Islet of Langerhans (tissue), 1 donor: ENCODE measurements around the gene ASTN1.

Source experiments
- FAIRE-seq: peaks from one replicate; lab custom pipeline; 2011; peaks lifted over from hg19 to GRCh38; lab: Jason Lieb, UNC

Gene ASTN1

DNA sequence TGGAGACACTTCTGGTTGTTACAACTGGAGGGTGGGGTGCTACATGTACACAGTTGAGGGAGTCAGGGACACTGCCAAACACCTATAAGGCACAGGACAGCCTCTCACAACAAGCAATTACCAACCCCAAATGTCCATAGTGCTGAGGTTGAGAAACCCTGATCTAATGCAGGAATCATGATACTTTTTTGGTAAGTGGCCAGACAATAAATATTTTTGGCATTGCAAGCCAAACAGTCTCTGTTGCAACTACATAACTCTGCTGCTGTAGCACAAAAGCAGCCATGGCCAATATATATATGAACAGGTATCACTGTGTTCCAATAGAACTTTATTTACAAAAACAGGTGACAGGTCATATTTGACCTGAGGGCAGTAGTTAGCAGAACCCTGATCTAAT lies 177.5 kb downstream of the ASTN1 start:
- FAIRE-seq: no peak

DNA sequence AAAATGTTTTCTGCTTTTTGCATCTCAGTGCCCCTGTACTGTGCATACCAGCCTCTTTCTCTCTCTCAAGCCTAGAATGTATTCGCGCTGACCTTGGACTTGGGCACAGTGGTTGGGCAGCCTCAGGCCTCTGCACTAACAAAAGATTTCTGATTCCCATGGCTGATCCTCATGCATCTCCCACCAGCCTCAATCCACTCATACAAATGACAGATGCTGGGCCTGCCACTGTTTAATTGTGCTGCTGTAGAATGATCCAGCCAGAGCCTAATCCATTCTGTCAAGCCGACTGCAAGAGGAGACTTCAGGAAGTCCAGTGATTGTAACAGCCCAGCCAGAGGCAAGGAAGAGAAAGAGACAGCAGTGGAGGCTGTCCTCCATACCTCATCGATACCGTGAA lies 180.8 kb downstream of the ASTN1 start:
- FAIRE-seq: no peak

DNA sequence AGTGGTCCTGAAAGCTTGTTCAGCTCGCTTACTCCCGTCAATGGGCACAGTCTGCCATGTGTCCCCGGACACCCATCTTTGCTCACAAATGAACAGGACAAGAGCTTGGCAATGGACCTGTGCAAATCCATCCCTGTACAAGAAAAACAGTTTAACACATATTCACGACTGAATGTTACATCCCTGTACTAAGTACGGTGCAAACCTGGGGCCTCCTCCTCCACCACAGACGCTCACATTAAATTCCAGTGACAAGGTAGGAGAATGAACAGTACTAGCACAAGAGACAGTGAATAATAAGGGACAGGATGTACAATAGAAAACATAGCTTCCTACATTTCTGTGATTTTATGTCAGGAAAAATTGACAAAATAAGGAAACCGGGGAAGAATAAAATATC lies 187.7 kb downstream of the ASTN1 start:
- FAIRE-seq: no peak

DNA sequence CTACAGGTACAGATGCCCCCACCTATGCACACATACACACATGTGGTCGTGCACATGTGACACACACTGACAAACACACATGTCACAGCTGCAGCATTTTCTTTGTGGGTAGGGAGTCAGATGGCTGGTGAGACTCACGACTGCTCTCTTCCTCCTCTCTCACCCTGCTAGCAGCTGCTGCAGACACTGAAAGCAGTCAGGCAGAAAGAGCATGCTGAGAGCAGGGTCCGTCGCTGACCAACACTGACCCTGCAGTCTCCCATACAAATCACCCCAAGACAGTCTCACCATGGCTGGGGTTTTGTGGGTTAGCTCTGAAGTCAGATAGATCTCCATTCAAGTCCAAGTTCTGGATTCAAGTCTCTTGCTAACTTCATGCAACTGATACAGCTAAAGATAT lies 188.3 kb downstream of the ASTN1 start:
- no peak for FAIRE-seq

DNA sequence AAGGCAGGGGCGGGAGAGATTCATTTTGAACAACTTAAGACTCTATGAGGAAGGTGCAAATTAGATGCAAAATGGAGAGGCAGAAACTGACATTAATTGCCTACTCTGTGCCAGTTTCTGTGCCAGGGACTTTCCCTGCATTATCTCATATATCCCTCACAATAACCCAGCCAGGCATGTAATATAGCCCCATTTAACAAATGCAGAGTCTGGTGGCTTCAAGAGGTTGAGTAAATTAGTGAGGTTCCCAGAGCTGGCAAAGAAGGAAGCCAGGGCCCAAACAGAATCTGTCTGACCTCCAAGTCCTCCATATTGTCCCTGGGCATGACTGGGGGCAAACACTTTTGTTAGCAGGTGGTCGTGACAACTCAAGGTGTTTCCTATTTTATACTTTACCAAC lies 199.8 kb downstream of the ASTN1 start:
- no peak for FAIRE-seq

DNA sequence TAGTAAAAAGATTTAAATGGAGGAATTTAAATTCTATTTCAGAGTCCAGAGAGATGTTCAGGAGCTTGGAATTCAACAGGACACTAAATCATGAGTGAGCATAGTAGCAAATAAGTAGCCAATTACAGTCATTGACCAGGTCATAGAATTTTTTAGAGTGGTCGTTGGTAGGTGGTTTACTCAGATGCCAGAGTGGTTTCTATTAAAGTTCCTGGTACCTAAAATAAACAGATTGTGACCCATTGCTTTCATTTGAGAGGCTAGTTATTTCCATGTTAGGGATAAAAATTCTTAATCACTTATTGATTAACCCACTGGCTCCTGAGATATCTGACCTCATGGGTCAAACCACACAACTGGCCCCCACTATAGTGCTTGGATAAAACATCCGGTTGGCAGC lies 201.3 kb downstream of the ASTN1 start:
- no peak for FAIRE-seq

DNA sequence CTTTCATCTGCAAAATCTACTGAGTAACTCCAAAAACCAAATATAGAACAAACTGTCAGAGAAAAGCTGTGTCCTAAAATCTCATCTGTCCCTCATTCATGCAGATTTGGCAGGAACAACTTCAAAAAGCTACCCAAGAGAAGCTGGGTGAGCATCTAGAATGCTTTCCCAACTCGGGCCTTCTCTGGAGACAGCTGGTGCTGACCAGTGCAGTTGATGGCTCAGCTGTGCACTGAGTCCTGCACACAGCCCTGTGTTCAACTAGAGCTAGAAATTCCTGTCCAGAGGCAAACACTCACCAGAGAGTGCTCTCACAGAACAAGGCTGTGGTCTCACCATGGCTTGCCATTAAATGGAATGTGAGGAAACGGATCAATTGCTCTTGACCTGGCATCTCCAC lies 202.8 kb downstream of the ASTN1 start:
- FAIRE-seq: no peak

DNA sequence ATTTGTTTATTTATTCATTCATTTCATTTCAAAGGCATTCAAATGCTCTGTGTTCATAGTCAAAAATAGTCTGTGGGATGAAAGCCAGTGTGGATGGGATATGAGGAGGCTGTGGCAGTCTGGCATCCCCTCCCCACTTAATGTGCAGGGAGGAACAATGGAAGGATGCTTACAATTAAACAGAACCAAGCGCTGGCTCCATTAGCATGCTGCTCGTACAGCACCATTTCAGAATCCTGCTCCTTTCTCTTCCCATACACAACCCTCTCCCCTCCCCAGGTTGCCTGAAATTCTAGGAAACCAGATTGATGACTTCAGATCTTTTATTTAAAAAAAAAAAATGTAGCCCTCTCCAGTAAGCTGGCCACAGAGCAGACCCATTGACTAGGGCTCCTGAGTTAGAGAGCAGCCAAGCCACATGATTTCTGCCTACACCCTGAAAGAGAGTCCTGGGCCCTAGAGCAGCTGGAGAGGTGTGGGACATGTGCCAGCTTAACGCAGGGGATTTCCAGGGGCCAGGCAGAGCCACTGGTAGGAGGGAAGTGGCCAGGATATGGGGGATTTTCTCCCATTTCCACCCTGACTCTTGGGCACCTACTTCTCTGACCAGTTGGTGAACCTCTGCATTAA lies 205.2 kb downstream of the ASTN1 start:
- no peak for FAIRE-seq

DNA sequence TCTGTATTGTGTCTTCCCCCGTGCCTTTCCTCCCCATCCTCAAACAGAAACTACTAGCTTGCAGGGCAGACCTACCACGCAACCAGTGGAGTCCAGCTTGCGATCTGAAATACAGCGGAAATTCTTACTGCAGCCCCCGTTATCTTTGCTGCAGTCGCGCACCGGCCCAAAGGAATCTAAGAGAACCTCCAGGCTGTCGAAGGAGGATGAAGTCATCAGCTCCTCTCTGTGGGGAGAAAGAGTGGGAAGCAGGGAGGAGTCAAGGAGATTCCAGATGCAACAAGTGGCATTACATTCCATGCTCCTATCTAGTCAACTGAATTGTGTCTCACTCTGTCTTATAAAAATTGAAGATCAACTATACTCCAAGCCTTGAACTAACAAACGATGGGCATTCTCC lies 206.9 kb downstream of the ASTN1 start:
- no peak for FAIRE-seq

DNA sequence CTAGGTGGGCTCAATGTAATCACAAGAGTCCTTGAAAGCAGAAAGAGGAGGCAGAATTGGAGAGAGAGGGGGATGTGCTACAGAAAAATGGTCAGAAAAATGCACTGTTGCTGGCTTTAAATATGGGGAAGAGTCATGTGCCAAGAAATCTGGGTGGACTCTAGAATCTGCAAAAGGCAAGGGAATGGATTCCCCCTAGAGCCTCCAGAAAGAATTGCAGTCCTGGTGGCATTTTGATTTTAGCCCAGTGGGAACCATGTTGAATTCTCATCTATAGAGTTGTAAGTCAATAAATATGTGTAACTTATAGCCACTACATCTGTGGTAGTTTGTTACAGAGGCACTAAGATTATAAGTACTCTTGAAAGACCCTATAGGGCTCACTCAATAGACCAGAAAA lies 210.3 kb downstream of the ASTN1 start:
- no peak for FAIRE-seq

DNA sequence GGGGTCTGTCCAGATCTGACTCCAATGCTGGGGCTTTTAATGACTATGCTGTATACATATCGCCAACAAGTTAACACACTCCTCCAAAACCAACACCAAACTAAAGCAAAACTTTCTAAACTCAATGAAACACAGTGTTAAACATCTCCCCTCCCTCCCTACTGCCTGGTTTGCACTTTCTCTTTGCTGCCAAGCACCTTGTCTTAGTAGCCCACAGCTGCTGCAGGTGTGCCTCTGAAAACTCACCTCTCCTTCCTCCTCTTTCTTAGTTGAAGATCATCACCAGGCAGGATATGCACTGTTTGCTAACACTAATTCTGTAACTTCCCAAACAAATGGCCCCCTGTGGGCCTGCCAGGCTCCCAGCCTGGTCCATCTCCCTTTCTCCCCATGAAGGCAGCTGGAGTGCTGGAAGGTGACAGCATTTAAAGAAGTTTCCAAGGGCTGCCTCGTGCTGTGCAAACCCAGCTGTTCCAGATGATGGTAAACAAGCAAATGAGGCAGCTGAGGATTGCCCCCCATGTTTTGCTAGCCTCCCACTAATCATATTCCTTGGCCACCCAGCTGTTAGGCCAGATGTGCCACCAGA lies 213.7 kb downstream of the ASTN1 start:
- FAIRE-seq: no peak

DNA sequence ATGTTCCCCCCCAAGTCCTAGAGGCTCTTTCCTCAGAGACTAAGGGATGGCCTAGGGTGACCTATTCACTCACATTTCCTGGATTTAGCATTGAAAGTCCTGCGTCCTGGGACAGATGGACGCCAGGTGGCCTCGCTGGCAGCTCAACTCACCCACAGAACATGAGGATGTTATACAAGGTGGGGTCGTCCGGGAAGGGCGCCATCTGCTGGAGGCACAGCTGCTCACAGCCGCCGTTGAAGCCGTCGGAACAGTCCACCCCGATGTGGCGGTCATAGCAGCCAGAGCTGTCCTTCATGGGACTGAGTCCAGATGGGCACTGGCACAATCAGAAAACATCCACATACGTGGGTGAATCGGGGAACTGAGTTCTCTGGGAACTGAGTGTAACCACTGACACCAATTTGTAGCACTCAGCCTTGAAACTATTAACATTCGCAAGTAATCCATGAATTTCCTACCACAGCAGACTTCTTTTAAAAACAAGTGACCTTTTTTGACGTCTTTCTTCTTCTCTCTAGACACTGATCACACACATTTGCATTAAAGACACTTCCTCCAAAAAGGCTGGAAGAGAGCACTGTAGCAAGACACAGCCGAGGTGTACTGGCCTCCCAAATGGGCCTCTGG lies 215.4 kb downstream of the ASTN1 start:
- no peak for FAIRE-seq

DNA sequence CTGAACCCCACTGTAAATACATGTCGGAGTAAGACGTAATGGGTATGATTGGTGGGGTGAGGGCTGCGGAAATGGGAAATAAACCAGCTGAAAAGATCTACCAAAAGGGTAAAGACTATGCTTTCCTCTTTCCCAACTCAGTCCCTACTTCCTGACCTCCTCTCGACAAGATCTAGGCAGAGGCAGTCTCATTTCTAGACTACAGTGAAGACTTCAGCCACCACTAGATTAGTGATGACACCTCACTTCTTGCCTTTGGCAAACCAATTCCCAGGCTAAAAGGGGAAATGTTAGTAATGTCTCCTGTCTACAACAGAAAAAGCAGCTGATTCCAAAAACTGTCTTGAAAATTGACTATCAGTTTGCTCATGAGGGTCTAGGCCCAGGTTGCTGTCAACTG lies 219.9 kb downstream of the ASTN1 start:
- FAIRE-seq: no peak

DNA sequence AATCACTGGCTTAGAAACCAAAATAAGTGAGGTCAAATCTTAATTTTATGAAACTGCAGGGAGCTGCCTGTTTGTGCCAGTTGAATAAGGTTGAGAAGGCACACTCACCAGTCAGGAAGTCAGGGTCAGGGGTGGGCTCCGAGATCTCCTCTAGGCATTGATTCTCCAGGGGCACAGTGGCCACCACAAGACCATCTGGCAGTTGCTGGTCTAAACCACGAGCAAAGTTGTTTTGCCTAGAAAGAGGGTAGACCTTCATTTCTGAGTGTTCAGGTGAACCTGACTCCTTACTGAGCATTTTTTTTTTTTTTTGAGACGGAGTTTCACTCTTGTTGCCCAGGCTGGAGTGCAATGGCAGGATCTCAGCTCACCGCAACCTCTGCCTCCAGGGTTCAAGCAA lies 220.7 kb downstream of the ASTN1 start:
- FAIRE-seq: no peak

DNA sequence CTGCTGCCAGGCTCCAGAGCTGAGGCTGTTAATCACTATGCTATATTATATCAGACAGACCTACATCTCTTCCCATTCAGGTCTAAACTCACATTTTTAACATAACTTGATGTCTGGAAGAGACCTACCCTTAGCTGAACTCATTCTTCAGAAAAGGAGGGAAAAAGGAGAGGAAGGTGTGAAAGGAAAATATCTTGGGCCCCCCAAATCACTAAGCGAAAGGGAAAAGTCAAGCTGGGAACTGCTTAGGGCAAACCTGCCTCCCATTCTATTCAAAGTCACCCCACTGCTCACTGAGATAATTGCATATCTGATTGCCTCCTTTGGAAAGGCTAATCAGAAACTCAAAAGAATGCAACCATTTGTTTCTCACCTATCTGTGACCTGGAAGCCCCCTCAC lies 222.2 kb downstream of the ASTN1 start:
- FAIRE-seq: no peak

DNA sequence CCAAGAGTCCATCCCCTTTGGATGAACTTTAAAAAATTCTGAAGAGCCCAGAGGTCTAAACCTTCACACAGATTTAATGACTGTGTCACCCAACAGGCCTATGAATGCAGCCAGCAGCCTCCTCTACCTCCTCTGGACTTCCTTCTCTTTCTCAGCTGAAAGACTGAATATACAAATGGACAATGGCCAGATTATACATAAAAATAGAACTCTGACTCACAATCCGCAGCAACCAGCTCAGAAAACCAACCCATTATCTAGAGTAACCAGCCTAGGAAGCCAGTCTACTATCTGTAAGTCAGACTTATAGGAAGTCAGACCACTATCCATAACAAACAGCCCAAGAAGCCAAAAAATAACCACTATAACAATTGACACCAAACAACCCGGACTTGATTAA lies 224.5 kb downstream of the ASTN1 start:
- FAIRE-seq: no peak

DNA sequence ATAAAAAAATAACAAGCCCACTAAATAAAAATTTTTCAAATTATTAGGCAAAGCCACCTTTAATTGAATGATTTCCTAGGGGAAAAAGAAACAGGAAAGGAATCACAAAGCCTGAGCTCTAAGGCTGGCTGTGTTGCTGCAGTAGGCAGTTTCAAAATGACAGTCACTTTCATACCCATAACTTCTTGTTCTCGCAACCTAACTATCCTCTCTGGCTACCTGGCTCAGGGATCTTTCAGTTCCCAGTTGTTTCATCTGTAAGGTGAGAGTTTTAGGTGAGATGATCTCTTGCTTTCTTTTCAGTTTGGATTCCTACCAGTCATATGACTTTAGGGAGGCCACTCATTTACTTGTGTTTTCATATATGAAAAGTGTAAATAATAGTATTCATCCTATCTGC lies 226.1 kb downstream of the ASTN1 start:
- FAIRE-seq: no peak

DNA sequence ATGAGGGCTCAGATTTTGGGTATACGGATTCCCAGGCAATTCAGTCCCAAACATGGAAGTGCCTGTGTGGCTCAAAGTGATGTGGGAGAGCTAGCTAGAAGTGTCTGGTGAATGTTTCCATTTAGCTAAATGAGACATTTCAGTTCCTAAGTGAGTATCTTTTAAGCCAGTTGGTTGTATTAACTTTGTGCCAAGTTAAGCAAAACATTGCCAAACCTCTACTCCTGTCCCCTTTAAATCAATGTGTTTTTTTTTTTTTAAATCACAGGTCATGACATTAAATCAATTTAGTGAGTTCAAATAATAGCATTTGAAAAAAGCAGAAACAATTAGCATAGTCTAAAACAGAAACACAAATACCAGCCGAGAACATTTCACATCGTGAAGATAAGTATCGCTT lies 230.1 kb downstream of the ASTN1 start:
- no peak for FAIRE-seq

DNA sequence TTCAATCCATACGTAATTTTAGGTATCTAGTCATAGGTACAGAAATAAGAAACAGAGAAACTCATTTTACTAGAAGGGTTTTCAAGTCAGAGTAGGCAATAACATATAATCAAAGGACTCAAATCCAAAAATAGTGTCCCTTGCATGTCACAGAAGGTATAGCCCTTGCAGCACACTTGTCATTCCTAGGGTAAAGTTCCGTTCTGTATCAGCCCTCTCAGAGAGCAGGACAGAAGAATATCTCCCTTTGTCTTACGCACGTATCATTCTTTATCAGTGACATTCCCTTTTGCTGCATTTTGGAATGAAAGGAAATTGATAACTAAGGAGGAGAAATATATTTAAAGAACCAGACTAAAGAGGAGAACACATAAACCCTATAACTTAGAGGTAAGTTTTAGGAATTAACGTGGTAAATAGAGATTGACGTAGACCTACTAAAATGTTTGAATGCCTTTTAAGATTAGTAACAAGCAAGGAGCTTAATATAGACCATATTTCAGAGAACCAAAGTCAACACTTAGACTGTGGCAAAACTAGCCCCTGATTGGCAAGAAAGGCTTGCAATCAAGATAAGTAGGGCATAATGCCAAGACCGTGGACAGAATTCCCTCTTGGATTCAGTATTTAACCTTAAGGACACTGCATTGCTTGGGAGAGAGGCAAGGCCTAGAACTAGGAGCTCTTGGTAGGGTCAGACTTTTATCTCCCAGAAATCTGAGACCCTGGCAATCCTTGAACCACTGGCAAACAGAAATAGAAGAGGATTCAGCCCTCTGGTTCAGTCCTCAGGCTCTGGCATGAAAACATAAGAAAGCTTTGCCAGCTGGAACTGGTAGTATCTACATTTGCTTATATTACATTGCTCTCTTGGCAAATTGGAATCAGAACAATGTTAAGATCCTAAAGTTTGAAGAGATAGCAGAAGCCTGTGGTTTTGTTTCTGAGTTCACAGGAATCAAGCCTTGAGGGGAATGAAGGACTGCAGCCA lies 232.1 kb downstream of the ASTN1 start:
- FAIRE-seq: no peak

DNA sequence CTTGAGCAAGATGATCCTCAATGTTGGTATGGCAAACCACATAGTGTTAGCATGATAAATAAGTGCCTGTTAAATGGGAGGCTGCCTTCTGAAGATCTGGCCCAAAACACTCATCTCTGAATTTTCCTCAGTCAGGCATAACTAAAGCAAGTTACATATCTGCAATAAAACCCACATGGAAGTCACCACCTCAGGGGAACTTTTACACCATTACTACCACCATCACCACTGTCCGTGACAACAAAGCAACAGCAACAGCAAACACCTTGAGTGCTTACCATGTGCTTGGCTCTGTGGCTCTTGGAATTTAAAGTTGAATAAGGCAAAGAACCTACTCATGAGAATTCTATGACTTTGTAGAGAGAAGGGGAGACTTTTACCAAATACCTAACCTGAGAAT lies 233.0 kb downstream of the ASTN1 start:
- FAIRE-seq: no peak

DNA sequence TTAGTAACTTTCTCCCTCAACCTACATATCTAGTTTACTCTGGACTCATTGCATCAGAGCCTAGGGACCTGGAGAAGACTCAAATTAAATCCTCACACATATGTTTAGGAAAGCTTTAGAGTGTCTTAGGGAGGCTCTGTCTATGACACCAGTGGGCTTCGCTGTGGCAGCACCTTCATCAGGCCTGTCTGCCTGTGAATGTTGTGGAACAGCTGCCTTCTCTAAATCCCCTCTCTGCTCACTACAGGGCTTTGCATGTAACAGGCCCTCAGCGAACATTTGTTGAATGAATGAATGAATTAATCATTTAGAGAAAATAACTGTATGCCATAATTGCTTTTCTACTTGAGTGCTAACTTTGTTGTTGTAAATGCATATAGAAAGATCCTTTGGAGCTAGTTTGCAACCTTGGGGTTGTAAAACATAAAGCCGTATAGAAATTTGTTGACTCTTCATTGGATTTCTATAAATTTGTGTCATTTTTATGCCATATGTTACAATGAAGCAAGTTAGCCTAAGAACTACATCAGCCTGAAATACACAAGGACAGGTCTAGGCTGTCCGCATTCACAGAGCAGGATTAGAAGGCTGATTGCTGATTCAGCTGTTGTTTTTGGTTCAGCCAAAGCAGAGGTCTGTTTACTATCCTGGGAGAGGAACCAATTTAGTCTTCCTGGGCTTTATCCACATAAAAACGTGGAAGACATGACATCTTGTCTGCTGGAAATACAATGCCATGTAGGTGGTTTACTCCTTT lies 238.0 kb downstream of the ASTN1 start:
- FAIRE-seq: no peak

DNA sequence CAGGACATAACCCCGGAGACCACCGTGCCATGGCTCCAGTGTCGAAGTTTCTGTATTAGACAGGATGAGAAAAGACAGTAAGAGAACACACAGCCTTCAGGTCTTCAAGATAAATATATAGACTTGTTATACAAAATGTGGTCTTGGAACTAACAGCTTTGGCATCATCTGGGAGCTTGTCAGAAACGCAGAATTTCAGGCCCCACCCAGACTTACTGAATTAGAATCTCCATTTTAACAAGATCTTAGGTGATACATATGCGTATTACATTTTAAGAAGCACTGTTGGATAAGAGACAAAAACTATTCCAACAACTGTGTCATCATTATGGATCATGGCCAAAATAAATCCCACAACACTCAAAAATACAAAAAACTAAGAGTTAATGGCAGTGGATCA lies 239.3 kb downstream of the ASTN1 start:
- FAIRE-seq: no peak
